A549 treated with RU486 at 1 μM for 4 hours (cell line): ENCODE data around the gene PSMC4. TPM values are rescaled to one million over a fixed set of nuclear protein-coding genes. Genes with fewer than 3 reads are reported as not detected.

Experiments
- total RNA-seq: library from RNA; stranded (reverse); fragments of 200-300 nt; extraction: Qiagen RNA extraction; gene quantifications from 5 replicates; pipeline ENCODE4 v1.2.3, GENCODE V29; 2022; ENCODE audit warnings: low read depth

The PSMC4 gene
- total RNA-seq = 272 to 338 TPM (median 283 TPM) in 5 replicates

DNA sequence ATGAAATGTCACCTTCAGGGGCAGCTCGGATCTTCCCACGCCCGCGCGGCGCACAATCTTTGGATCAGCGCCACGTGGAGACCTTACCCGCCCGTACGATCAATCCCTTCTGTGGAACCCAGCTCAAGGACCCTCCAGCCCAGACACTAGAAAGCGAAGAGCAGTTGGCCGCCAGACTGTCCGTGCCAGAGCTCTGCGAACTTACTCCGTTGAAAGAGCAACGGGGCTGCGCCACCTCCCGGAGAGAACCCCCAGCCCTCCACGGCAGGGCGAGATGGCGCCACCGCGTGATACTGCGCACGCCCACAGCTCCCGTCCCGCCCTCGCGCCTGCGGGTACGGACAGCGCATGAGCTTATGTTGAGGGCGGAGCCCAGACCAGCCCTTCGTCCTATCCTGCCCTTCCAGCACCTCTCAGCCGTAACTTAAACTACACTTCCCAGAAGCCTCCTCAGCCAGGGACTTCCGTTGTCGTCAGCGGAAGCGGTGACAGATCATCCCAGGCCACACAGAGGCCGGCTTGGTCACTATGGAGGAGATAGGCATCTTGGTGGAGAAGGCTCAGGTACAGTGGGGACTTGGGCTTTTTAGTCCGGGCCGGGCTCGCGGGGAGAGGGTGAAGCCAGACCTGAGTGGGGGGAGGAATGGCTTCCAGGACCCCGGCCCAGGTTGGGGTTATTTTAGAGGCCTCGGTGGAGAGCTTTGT, at the start of gene PSMC4:
Gene PSMC4 (plus strand): TSS at position 491 of the 705 bp plus-strand sequence. CDS start 38 bp downstream, at position 529.

DNA sequence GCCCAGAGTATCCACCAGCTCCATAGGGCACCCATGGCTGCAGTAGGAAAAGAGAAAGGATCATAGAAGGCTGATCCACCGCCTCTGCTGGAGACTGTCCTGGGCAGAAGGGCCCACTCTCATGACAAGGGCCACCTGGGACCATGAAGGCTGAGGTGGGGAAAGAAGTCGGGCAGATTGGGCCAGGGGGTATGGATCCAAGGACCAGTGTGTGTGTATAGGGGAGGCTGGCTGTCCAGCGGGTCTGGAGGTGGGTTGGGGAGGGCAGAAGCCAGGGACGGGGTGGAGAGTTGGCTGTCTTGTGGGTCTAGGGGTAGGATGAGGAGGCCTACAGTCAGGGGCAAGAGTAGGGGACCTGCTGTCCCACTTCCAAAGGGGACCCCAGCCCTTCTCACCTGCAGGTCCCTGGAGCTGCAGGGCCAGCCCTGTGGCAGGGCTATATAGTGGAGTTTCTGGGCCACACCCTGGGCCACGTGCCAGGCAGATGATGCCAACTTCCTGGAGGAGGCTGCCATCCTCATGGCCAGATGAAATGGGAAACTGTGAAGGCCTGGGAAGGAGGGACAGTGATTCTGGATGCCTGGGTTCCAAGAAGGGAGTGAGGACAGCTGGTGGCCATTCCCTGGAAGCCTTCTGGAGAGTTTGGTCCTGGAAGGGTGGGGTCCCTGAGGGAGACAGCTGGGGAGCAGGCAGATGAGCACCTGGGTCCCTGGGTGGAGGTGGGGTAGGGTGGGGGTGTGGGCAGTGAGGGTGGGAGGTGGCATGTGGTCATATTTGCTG, 36.2 kb upstream of the PSMC4 start, which contains the start of gene FCGBP:
Gene FCGBP (minus strand): TSS at position 51 of the 780 bp plus-strand sequence.

DNA sequence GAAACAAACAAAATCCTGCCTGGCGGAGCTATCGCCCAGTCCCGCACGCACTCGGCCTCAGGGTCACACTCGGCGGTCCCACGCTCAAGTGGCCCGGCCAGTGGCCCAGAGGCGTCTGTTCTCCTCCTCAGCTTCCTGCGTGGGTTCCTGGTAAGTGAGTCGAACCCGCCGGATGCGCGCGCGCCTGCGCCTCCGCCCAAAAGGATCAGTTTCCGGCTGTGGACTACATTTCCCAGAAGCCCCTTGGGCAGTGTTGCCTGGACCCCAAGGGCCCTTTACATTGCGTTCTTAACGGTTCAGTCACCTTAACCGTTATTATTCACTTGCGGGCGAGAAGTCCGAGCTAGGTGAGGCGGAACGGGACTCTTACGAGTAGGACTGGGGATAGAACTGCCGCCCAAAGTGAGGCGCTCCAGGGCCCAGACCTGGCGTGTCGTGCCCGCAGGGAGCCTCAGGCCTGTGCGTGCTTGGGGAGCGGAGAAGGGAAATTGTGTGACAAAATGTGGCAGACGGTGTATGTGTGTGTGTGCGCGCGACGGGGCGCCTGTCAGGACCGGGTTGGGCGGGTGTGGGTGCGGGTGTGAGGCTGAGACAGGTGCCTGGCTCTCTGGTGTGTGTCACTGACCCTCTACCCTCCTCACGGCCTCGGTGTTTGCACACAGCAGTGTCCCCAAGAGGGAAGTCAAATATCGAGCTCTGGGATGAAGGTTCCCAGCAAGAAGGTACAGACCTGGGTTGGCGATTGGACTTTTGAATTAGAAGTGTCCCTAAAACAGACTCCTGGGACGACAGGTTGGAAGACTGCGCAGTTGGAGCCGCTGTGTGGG, 26.1 kb downstream of the PSMC4 start, which contains the start of gene ZNF546:
Gene ZNF546 (plus strand): TSS at position 250 of the 827 bp plus-strand sequence. CDS start 1,267 bp downstream, outside the sequence.

Other genes starting within 250 kb of the PSMC4 start
- not detected in 5 replicates for gene CLC, start 233.1 kb upstream of the PSMC4 start, total RNA-seq
- gene LEUTX, start 192.3 kb upstream of the PSMC4 start, total RNA-seq = not detected in 5 replicates
- 17.2 to 24.6 TPM (median 20.5 TPM) in 5 replicates for gene DYRK1B, start 137.0 kb upstream of the PSMC4 start, total RNA-seq
- gene FBL, start 124.8 kb upstream of the PSMC4 start, total RNA-seq = 611 to 816 TPM (median 717 TPM) in 5 replicates
- gene FCGBP, start 36.5 kb upstream of the PSMC4 start, total RNA-seq = 0.45 to 1.3 TPM (median 0.84 TPM) in 5 replicates
- gene ZNF546, start 25.9 kb downstream of the PSMC4 start, total RNA-seq = 1.3 to 2.1 TPM (median 1.9 TPM) in 5 replicates
- 5.1 to 7.2 TPM (median 6.4 TPM) in 5 replicates for gene ZNF780B, start 85.1 kb downstream of the PSMC4 start, total RNA-seq
- gene ZNF780A, start 119.8 kb downstream of the PSMC4 start, total RNA-seq = 27.9 to 35.3 TPM (median 29.9 TPM) in 5 replicates
- 13.3 to 19.3 TPM (median 17.7 TPM) in 5 replicates for gene MAP3K10, start 220.3 kb downstream of the PSMC4 start, total RNA-seq
- gene TTC9B, start 247.2 kb downstream of the PSMC4 start, total RNA-seq = 0.14 to 0.81 TPM (median 0.51 TPM) in 5 replicates